ENCODE measurements around the gene VWA2.

The VWA2 gene

DNA sequence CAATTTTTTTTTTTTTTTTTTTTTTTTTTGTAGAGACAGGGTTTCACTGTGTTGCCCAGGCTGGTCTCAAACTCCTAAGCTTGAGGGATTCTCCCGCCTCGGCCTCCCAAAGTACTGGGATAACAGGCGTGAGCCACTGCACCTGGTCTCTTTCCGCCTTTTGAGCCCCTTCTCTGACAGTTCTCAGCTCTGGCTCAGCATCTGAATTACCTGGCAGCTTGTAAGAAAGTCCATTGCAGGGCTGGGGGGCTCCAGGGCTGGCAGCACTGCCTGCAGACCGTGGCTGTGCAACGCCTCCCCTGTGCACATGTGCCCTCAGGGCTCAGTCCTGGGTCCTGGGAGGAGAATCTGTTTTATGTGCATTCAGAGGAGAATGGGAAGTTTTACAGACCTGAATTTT, 37.6 kb downstream of the VWA2 start:
- DNase-seq (ENCODE audit: low read depth), result no peak
- TF ChIP-seq, protein P1, sequence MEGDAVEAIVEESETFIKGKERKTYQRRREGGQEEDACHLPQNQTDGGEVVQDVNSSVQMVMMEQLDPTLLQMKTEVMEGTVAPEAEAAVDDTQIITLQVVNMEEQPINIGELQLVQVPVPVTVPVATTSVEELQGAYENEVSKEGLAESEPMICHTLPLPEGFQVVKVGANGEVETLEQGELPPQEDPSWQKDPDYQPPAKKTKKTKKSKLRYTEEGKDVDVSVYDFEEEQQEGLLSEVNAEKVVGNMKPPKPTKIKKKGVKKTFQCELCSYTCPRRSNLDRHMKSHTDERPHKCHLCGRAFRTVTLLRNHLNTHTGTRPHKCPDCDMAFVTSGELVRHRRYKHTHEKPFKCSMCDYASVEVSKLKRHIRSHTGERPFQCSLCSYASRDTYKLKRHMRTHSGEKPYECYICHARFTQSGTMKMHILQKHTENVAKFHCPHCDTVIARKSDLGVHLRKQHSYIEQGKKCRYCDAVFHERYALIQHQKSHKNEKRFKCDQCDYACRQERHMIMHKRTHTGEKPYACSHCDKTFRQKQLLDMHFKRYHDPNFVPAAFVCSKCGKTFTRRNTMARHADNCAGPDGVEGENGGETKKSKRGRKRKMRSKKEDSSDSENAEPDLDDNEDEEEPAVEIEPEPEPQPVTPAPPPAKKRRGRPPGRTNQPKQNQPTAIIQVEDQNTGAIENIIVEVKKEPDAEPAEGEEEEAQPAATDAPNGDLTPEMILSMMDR (IDR thresholded peaks at IDR 0.05; ENCODE audit: insufficient read depth, low read depth, low read length, missing control alignments), result no peak
- H3K4me3 ChIP-seq (ENCODE audit: low read depth, low read length), result no peak overlapping the region

DNA sequence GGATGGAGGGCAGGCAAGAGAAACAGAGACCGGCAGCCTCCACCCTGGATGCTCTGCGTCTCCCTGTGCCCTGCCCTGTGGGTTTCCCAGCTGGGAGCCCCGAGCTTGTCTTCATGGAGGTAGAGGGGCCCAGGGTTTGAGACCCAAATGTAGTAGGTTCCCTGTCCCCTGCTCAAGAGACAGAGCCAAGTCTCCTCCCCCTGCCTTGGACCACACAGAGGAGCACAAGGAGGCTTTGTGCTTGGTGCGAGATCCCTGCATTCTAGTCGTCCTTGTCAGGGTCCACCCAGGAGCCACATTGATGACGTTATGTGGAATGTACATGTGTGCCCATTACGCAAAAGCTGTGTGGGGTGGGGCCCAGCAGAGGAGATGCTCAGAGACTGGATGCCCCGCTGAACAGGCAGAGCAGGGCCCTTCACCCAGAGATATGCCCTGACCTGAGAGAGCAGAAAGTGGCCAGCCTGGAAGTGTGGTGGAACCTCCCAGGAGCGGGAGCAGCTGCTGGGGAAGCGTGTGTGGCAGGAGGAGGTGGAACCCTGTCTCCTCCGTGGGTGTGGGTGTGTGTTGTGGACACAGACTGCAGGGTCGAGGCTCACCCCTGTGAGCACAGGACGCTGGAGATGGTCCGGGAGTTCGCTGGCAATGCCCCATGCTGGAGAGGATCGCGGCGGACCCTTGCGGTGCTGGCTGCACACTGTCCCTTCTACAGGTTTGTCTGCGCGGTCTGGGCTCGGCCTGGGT, 39.3 kb downstream of the VWA2 start:
- TF ChIP-seq, protein P1 (IDR thresholded peaks at IDR 0.05; ENCODE audit: insufficient read depth, low read depth, low read length, missing control alignments), result no peak
- H3K4me3 ChIP-seq (ENCODE audit: low read depth, low read length), result no peak overlapping the region
- no peak for DNase-seq (ENCODE audit: low read depth)

DNA sequence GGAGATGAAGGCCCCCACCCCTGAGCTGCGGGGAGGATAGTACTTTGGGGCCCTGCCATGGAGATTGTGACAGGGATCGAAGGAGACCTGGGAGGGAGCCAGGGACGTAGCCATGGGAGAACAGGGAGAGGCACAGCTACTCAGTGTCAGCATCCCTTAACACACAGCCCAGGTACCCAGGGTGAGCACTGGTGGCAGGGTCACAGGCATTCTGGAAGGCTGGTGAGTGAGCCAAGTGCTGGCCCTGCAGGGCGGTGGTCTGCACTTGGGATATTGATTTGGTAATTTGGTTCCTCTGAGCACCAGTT, 39.8 kb downstream of the VWA2 start:
- DNase-seq (ENCODE audit: low read depth), result no peak
- H3K4me3 ChIP-seq (ENCODE audit: low read depth, low read length), result no peak overlapping the region
- TF ChIP-seq, protein P1 (IDR thresholded peaks at IDR 0.05; ENCODE audit: insufficient read depth, low read depth, low read length, missing control alignments), result no peak

DNA sequence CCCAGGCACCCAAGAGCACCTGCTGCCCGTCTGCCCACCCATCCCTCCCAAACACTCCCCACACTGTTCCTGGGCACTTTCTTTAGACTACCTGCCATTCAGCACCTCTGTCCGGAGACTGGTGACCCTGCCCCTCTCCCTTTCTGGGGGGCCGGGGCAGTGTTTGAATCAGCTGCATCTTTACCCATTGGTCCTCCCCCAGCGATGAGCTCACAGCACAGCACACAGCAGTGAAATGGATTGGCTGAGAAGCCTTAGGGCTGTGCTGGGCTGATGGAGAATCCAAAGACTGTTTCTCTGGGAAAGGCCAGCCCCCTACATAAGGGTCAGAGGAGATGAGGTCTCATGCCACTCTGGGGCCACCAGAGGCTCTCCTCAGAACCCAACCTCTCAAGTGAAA, 40.2 kb downstream of the VWA2 start:
- TF ChIP-seq, protein P1 (IDR thresholded peaks at IDR 0.05; ENCODE audit: insufficient read depth, low read depth, low read length, missing control alignments), result no peak
- no peak overlapping the region for H3K4me3 ChIP-seq (ENCODE audit: low read depth, low read length)
- DNase-seq (ENCODE audit: low read depth), result no peak

DNA sequence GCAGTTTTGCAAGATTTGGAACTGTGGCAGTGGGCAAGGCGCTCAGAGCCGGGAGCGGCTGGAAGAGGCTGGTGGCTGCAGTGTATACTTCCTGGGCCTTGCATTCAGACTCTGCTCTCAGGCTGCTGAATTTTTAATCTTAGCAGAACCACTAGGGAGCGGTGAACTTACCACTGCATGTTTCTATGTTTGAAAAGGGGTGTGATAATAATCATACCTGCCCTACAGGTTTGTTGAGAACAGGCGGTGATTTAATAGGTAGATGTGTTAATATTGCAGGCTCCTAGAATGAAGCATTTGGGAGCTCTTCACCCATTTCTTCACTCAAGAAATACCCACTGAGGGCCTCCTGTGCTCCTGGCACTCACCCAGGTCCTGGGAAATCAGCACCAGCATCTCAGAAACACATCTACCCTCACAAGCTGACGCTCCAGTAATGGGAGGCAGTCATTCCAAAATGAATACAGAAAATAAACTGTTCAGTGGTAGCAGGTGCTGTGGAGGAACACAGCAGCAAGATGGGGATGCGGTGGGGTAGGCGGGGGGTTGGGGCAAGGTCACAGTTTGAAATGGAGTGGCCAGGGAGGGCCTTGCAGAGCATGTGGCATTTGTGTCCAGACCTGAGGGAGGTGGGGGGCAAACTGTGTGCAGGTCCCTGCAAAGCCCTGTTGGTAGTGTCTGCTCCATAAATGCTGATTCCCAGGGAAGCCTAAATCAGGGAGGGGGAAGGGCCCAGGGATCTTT, 41.0 kb downstream of the VWA2 start:
- TF ChIP-seq, protein P1 (IDR thresholded peaks at IDR 0.05; ENCODE audit: insufficient read depth, low read depth, low read length, missing control alignments), result no peak
- no peak for DNase-seq (ENCODE audit: low read depth)
- H3K4me3 ChIP-seq (ENCODE audit: low read depth, low read length), result no peak overlapping the region

DNA sequence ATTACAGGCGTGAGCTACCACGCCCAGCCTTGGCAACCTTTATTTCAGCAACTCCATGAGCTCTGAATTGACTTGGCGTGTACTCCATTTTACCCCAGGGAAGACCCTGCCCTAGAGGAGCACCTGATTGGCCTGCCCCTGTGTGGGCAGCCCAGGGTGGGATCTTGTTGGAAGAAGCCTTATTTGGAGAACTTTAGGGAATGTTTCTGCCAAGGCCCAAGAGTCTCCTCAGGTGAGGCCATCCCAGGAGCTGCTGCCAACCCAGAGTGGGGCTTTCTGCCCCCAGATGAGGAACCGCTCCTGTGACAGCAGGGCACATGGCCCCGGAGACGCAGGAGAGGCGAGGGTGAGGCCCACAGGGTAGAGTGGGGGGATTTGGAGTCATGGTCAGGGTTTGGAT, 42.0 kb downstream of the VWA2 start:
- no peak overlapping the region for H3K4me3 ChIP-seq (ENCODE audit: low read depth, low read length)
- DNase-seq (ENCODE audit: low read depth), result no peak
- TF ChIP-seq, protein P1 (IDR thresholded peaks at IDR 0.05; ENCODE audit: insufficient read depth, low read depth, low read length, missing control alignments), result no peak
